ENCODE measurements around the gene DLK1. TPM values are rescaled to one million over a fixed set of nuclear protein-coding genes. Genes with fewer than 3 reads are reported as not detected.

DLK1 gene
- total RNA-seq, 1 experiment from 2014 or later = 3.3 TPM

DNA sequence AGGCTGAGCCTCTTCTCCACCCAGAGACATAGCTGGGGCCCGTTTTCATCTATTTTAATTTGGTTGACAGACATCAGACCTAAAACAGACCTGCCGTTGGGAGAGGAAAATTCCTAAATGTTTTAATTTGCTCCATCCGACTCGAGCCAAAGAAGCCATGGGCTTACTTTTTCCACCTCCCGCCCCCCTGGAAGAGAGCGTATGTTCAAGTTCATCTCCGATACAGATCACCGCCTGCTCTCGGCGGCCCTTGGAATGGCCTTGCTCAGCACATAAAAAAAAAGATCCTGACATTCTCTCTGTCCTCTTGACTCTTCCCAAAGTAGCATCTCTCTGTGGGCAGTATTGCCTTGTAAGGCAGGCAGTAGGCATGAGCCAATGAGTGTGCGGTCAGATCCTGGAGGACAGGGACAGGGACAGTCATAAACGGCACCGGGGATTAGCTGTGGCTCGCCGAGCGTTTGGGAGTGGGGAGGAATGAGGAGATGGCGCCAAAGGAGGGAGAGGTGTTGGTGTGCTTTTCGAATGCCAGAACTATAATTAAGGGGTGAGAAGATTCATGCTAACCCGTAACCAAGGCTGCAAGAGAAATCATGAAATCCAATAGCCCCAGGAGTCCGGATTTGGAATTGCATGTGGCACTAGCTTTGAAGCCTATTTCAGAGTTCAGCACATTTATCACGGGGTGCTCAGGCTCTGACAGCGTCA is 51.3 kb downstream of the DLK1 start:
- Mint-ChIP-seq H3K9me3 (no peaks in the 10 kb centered on the region), H3K27ac (no peak overlapping the region), H3K36me3 (no peaks in the 10 kb centered on the region), H3K27me3 (ENCODE audit: low read depth) (no peaks in the 10 kb centered on the region; the same call in 1 of the 2 replicates), H3K4me1 (no peaks in the 10 kb centered on the region), H3K4me3 (no peak overlapping the region)
- ChIA-PET POLR2A (no interaction called here), CTCF (interaction anchor here (1.0 to 1.7 kb wide), 2 partner anchors 11 to 125 kb away, joined by 3 to 4 read pairs; no protein-coding TSS in a partner anchor)
- TF ChIP-seq, protein P1, sequence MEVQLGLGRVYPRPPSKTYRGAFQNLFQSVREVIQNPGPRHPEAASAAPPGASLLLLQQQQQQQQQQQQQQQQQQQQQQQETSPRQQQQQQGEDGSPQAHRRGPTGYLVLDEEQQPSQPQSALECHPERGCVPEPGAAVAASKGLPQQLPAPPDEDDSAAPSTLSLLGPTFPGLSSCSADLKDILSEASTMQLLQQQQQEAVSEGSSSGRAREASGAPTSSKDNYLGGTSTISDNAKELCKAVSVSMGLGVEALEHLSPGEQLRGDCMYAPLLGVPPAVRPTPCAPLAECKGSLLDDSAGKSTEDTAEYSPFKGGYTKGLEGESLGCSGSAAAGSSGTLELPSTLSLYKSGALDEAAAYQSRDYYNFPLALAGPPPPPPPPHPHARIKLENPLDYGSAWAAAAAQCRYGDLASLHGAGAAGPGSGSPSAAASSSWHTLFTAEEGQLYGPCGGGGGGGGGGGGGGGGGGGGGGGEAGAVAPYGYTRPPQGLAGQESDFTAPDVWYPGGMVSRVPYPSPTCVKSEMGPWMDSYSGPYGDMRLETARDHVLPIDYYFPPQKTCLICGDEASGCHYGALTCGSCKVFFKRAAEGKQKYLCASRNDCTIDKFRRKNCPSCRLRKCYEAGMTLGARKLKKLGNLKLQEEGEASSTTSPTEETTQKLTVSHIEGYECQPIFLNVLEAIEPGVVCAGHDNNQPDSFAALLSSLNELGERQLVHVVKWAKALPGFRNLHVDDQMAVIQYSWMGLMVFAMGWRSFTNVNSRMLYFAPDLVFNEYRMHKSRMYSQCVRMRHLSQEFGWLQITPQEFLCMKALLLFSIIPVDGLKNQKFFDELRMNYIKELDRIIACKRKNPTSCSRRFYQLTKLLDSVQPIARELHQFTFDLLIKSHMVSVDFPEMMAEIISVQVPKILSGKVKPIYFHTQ (CRISPR knock-in tag; IDR thresholded peaks at IDR 0.05) = no peak
- no peak for TF ChIP-seq SOX15 (CRISPR knock-in tag; IDR thresholded peaks at IDR 0.05)
- TF ChIP-seq, protein P2, sequence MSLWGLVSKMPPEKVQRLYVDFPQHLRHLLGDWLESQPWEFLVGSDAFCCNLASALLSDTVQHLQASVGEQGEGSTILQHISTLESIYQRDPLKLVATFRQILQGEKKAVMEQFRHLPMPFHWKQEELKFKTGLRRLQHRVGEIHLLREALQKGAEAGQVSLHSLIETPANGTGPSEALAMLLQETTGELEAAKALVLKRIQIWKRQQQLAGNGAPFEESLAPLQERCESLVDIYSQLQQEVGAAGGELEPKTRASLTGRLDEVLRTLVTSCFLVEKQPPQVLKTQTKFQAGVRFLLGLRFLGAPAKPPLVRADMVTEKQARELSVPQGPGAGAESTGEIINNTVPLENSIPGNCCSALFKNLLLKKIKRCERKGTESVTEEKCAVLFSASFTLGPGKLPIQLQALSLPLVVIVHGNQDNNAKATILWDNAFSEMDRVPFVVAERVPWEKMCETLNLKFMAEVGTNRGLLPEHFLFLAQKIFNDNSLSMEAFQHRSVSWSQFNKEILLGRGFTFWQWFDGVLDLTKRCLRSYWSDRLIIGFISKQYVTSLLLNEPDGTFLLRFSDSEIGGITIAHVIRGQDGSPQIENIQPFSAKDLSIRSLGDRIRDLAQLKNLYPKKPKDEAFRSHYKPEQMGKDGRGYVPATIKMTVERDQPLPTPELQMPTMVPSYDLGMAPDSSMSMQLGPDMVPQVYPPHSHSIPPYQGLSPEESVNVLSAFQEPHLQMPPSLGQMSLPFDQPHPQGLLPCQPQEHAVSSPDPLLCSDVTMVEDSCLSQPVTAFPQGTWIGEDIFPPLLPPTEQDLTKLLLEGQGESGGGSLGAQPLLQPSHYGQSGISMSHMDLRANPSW (CRISPR knock-in tag; conservative IDR thresholded peaks at IDR 0.05; ENCODE audit: low read depth) = no peak
- no peak for TF ChIP-seq NR3C1 (CRISPR knock-in tag; conservative IDR thresholded peaks at IDR 0.05; ENCODE audit: low read depth)
- TF ChIP-seq, protein P3, sequence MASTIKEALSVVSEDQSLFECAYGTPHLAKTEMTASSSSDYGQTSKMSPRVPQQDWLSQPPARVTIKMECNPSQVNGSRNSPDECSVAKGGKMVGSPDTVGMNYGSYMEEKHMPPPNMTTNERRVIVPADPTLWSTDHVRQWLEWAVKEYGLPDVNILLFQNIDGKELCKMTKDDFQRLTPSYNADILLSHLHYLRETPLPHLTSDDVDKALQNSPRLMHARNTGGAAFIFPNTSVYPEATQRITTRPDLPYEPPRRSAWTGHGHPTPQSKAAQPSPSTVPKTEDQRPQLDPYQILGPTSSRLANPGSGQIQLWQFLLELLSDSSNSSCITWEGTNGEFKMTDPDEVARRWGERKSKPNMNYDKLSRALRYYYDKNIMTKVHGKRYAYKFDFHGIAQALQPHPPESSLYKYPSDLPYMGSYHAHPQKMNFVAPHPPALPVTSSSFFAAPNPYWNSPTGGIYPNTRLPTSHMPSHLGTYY (CRISPR knock-in tag; IDR thresholded peaks at IDR 0.05) = no peak
- no peak for TF ChIP-seq ZNF263 (CRISPR knock-in tag; IDR thresholded peaks at IDR 0.05; ENCODE audit: low read depth)
- TF ChIP-seq JUN (CRISPR knock-in tag; IDR thresholded peaks at IDR 0.05) = no peak
- TF ChIP-seq FOXK1 (CRISPR knock-in tag; IDR thresholded peaks at IDR 0.05) = no peak
- TF ChIP-seq ZNF219 (CRISPR knock-in tag; IDR thresholded peaks at IDR 0.05; ENCODE audit: borderline replicate concordance) = no peak
- no peak for TF ChIP-seq MXD4 (CRISPR knock-in tag; IDR thresholded peaks at IDR 0.05; ENCODE audit: borderline replicate concordance)
- ATAC-seq (no peak), DNase-seq (ENCODE audit: low spot score) (no peak)

DNA sequence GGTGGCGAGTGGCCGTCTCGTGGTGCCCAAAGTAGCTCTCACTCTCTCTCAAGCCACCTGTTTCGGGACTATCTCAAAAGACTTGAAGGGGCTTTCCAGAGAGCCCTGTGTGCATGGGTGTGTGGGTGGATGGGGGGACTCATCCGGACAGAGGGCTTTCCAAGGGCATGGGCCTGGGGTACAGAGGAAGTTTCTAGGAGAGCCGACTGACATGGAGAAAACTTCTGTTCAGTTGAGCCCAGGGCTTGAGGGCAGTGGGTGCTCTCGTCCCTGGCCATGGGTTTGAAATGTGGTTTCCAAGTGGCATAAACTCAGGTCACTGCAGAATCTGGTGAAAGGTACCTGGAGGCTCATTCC is 51.8 kb downstream of the DLK1 start:
- POLR2A ChIA-PET = interaction anchor here (0.5 kb wide), 1 partner anchor 93 kb away, joined by 3 read pairs; no protein-coding TSS in a partner anchor

More for the DNA sequence above, 51.8 kb downstream of the DLK1 start:
- no peak for ATAC-seq
- H3K4me1 Mint-ChIP-seq = no peaks in the 10 kb centered on the region
- H3K4me3 Mint-ChIP-seq = no peak overlapping the region
- CTCF ChIA-PET = interaction anchor here (1.0 to 1.7 kb wide), 2 partner anchors 11 to 126 kb away, joined by 3 to 4 read pairs; no protein-coding TSS in a partner anchor
- H3K9me3 Mint-ChIP-seq = no peaks in the 10 kb centered on the region
- H3K36me3 Mint-ChIP-seq = no peaks in the 10 kb centered on the region
- DNase-seq (ENCODE audit: low spot score) = no peak
- H3K27ac Mint-ChIP-seq = no peak overlapping the region
- no peaks in the 10 kb centered on the region; the same call in 1 of the 2 replicates for H3K27me3 Mint-ChIP-seq (ENCODE audit: low read depth)
- TF ChIP-seq, protein P4, sequence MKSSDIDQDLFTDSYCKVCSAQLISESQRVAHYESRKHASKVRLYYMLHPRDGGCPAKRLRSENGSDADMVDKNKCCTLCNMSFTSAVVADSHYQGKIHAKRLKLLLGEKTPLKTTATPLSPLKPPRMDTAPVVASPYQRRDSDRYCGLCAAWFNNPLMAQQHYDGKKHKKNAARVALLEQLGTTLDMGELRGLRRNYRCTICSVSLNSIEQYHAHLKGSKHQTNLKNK (CRISPR knock-in tag; IDR thresholded peaks at IDR 0.05) = no peak
- TF ChIP-seq ESRRA (CRISPR knock-in tag; IDR thresholded peaks at IDR 0.05; ENCODE audit: borderline replicate concordance) (no peak), NFYB (CRISPR knock-in tag; conservative IDR thresholded peaks at IDR 0.05; ENCODE audit: low read depth) (no peak), GRHL2 (CRISPR knock-in tag; IDR thresholded peaks at IDR 0.05; ENCODE audit: insufficient replicate concordance, severe bottlenecking) (no peak), CBFB (CRISPR knock-in tag; IDR thresholded peaks at IDR 0.05; ENCODE audit: low read depth) (no peak), ZNF671 (CRISPR knock-in tag; IDR thresholded peaks at IDR 0.05) (no peak), ZNF263 (CRISPR knock-in tag; IDR thresholded peaks at IDR 0.05; ENCODE audit: low read depth) (no peak), MXD4 (CRISPR knock-in tag; IDR thresholded peaks at IDR 0.05; ENCODE audit: borderline replicate concordance) (no peak)
- TF ChIP-seq, protein P5, sequence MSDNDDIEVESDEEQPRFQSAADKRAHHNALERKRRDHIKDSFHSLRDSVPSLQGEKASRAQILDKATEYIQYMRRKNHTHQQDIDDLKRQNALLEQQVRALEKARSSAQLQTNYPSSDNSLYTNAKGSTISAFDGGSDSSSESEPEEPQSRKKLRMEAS (CRISPR knock-in tag; IDR thresholded peaks at IDR 0.05) = no peak
- TF ChIP-seq, protein P6, sequence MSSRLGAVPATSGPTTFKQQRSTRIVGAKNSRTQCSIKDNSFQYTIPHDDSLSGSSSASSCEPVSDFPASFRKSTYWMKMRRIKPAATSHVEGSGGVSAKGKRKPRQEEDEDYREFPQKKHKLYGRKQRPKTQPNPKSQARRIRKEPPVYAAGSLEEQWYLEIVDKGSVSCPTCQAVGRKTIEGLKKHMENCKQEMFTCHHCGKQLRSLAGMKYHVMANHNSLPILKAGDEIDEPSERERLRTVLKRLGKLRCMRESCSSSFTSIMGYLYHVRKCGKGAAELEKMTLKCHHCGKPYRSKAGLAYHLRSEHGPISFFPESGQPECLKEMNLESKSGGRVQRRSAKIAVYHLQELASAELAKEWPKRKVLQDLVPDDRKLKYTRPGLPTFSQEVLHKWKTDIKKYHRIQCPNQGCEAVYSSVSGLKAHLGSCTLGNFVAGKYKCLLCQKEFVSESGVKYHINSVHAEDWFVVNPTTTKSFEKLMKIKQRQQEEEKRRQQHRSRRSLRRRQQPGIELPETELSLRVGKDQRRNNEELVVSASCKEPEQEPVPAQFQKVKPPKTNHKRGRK (CRISPR knock-in tag; IDR thresholded peaks at IDR 0.05; ENCODE audit: borderline replicate concordance) = no peak
- TF ChIP-seq, protein P7, sequence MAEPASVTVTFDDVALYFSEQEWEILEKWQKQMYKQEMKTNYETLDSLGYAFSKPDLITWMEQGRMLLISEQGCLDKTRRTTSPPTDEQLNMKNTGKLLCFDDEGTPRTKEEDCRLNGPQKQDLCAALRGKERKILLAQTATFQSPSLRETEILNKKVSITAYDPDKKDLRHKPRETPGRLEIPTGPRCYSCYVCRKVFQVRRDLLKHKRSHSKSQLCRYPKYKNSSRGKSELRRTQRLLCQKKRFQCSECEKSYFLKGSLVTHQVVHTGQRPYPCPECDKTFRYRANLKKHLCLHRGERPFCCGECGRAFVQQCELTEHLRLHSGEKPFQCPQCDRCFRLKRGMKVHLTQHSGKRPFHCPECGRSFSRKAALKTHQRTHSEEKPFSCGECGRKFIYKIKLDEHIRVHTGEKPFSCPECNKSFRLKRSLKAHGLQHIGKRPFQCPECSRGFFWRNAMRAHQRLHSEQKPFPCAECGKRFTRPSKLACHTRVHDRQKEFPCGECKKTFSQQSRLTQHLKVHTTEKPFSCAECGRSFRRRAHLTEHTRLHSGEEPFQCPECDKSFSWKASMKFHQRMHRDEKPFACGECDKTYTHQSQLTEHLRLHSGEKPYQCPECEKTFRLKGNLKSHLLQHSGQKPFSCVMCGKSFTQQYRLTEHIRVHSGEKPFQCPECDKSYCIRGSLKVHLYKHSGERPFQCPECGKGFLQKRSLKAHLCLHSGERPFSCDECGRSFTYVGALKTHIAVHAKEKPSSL (CRISPR knock-in tag; conservative IDR thresholded peaks at IDR 0.05) = no peak
